Stomach (tissue), 4 donors: ENCODE data around the gene SPINT2.
"Not testable (repeated sequence)": the region's sequence is repeated elsewhere in the genome, so short reads cannot be mapped to it uniquely, and the experiment has no call there.

ENCODE experiments used
- POLR2A ChIP-seq, 4 donors: fragments of 450-650 bp; IDR thresholded peaks; one replicate each; pipeline ENCODE4 v1.6.1; 2016; ENCODE audit warnings: antibody characterized with exemption in 4 of 4, control low read depth in 2 of 4, mild to moderate bottlenecking in 1 of 4, moderate library complexity in 1 of 4
- TF ChIP-seq, protein P1 (sequence below), 7 experiments: fragments of 450-650 bp in 4 of 7; fragments of 200-600 bp in 3 of 7; sonication (generic) in 3 of 7; IDR thresholded peaks; one replicate each; pipeline ENCODE4 v1.5.1; 2016 to 2019; ENCODE audit warnings: antibody characterized with exemption in 7 of 7, control low read depth in 2 of 7, mild to moderate bottlenecking in 1 of 7

DNA sequence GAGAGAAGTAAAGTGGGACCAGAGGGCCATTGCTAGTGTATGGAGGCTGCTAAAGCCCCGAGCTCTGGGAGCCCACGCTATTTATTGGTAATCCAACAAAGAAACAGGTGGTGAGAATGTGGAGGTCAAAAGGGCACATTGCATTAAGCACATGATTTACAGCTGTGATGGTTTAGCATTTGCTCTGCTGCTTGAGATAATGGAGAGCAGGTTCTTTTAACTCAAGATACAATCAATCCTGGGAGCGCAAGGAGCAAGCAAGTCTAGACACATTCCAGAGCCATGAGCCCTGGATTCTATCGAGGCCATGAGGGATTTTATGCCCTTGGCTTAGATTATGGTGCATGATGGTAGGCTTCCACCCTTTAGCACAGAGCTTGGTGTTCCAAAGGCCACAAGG, 74.6 kb downstream of the SPINT2 start:
- not testable (repeated sequence) for TF ChIP-seq POLR2A (IDR thresholded peaks at IDR 0.05)
- TF ChIP-seq, protein P1, sequence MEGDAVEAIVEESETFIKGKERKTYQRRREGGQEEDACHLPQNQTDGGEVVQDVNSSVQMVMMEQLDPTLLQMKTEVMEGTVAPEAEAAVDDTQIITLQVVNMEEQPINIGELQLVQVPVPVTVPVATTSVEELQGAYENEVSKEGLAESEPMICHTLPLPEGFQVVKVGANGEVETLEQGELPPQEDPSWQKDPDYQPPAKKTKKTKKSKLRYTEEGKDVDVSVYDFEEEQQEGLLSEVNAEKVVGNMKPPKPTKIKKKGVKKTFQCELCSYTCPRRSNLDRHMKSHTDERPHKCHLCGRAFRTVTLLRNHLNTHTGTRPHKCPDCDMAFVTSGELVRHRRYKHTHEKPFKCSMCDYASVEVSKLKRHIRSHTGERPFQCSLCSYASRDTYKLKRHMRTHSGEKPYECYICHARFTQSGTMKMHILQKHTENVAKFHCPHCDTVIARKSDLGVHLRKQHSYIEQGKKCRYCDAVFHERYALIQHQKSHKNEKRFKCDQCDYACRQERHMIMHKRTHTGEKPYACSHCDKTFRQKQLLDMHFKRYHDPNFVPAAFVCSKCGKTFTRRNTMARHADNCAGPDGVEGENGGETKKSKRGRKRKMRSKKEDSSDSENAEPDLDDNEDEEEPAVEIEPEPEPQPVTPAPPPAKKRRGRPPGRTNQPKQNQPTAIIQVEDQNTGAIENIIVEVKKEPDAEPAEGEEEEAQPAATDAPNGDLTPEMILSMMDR (IDR thresholded peaks at IDR 0.05) = not testable (repeated sequence)
